NCI-H146 treated with DMSO at 0.1 percent for 48 hours (cell line): ENCODE results near the gene PIANP.
"Not testable (repeated sequence)": the region's sequence is repeated elsewhere in the genome, so short reads cannot be mapped to it uniquely, and the experiment has no call there.

Experiments
- DNase-seq: peaks from one replicate; lab custom pipeline; 2025; ENCODE audit not compliant: unreplicated experiment; lab: John Stamatoyannopoulos, UW

Gene PIANP, protein sequence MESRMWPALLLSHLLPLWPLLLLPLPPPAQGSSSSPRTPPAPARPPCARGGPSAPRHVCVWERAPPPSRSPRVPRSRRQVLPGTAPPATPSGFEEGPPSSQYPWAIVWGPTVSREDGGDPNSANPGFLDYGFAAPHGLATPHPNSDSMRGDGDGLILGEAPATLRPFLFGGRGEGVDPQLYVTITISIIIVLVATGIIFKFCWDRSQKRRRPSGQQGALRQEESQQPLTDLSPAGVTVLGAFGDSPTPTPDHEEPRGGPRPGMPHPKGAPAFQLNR

DNA sequence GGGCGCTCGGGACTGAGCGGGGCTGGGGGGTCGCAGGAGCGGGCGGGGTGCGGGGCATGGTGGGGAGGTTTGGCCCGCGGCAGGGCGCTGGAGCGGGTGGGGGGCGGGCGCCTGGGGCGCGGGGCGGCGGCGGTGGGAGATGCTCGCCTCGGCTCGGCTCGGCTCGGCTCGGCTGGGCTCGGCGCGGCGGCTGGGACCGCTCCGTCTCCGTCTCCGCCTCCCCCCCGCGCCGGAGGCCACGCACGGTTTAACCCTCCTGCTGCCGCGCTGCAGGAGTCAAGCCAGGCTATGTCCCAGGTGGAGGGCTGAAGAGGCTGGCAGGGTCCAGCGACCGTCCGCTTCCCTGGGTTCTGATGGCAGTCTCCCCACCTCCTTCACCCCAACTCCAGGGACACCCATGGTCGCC is at the start of gene PIANP:
PIANP (minus strand) TSS at position 170 of the 406 bp plus-strand sequence. CDS start 2,754 bp downstream, outside the sequence.
- peak; percentile 34 for DNase-seq

DNA sequence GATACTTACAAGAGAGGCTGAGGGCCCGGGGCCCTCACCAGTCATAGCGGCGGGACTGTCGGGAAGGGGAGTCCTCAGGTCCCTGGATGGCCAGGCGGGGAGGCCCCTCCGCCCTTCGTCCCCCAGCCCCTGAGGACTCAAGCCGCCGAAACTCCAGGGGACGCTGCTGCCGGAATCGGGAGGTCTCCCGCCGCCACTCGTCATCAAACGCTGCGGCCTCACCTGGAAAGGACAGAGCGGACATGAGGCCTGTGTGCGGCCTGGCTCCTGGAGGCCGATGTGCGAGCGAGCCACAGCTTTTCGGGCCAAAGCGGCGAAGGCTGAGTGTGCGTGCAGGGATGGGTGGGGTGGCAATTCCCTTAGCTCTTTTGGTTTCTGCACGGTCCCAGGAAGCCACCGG is 48.1 kb upstream of the PIANP start:
- no peak for DNase-seq

DNA sequence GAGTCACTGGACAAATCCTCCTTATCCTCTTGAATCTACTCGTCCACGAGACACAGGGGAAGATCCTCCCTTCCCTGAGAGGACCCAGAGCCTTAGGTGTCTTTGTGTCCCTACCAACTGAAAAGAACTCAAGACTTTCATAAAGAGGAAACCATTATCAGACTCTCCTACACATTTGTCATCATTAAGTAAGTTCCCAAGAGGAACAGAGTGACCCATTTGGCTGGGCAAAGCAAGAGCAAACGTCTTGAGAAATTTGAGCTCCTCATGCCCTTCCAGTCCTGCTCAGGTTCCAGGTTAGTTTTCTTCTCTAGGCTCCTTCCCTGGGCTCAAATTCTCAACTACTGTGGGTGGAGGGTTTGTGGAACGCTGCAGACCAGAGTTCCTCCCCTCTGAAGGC is 46.6 kb upstream of the PIANP start:
- no peak for DNase-seq

DNA sequence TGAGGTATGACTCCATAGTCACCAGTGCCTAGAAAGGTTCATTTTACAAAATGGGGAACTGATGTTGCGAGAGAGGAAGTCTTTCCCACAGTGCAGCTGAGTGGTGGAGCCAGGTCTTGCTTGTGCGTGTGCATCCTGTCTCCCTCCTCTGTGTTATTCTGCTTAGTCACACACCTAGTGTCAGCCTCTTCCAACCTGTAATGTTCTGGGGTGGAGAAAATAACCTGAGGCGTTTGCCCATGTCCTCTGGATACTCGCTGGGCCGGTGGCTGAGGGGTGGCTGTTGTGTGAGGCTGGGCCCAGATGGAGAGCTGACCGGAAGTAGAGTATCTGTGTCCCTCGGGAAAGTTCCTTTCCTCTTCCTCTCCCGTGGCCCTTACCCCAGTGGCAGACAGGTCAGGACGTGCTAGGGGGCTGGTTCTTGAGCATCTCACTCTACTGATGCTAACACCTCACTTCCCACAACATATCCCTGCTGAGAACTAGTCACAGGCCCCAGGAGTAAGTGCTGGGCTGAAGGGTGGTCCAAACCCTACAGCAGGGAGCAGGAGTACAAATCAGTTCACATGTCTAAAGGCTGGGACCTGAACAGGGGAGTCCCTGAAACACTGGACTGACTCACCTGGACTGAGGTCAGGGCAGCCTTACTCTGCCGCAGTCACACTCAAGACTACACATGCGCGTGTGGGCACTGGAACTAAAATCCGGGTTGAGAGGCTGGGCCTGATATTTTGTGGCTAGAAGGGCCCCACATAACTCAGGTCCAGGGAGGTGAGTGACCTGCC is 45.3 kb upstream of the PIANP start:
- no peak for DNase-seq

DNA sequence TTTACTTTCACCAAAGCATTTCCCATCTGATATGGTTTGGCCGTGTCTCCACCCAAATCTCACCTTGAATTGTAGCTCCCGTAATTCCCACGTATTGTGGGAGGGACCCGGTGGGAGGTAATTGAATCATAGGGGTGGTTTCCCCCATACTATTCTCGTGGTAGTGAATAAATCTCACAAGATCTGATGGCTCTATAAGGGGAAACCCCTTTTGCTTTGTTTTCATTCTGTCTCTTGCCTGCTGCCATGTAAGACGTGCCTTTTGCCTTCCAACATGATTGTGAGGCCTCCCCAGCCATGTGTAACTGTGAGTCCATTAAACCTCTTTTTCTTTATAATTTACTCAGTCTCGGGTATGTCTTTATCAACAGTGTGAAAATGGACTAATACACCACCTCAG is 42.7 kb upstream of the PIANP start:
- not testable (repeated sequence) for DNase-seq

DNA sequence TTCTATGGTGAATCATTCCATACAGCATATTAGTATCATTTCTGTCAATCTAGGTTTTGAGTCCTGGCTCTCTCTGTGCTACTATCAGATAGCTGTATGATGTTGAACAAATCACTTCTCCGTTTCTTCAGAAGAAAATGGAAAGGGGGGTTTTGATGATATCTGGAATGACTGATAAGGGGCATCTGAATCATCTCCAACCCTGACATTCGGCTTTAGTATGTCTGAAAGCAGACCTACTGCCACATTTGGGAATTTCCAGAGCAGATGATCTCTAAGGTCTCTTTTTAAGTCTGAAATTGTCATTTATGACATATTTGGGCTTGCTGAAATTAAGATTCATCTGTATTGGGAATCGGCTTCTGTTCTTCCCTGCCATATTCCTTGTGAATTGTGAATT is 42.2 kb upstream of the PIANP start:
- DNase-seq: no peak

DNA sequence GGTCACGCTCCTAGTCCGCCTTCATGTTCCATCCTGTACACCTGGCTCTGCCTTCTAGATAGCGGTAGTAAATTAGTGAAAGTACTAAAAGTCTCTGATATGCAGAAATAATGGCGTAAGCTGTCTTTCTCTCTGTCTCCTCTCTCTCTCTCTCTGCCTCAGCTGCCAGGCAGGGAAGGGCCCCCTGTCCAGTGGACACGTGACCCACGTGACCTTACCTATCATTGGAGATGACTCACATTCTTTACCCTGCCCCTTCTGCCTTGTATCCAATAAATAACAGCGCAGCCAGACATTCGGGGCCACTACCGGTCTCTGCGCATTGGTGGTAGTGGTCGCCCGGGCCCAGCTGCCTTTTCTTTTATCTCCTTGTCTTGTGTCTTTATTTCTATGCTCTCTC is 41.5 kb upstream of the PIANP start:
- DNase-seq: not testable (repeated sequence)

DNA sequence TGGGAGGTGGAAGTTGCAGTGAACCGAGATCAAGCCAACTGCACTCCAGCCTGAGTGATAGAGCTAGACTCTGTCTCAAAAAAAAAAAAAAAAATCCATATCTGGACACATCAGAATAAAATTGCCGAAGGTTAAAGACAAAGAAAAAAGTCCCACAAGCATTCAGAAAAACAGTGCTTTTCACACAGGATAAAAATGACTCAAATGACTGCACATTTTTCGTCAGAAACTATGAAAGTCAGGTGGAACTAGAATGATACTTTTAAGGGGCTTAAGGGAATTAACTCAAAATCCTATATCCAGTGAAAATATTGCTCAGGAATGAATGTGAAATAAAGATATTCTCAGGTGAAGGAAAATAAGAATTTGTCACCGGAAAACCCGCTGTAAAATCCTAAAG is 36.1 kb upstream of the PIANP start:
- DNase-seq: no peak

DNA sequence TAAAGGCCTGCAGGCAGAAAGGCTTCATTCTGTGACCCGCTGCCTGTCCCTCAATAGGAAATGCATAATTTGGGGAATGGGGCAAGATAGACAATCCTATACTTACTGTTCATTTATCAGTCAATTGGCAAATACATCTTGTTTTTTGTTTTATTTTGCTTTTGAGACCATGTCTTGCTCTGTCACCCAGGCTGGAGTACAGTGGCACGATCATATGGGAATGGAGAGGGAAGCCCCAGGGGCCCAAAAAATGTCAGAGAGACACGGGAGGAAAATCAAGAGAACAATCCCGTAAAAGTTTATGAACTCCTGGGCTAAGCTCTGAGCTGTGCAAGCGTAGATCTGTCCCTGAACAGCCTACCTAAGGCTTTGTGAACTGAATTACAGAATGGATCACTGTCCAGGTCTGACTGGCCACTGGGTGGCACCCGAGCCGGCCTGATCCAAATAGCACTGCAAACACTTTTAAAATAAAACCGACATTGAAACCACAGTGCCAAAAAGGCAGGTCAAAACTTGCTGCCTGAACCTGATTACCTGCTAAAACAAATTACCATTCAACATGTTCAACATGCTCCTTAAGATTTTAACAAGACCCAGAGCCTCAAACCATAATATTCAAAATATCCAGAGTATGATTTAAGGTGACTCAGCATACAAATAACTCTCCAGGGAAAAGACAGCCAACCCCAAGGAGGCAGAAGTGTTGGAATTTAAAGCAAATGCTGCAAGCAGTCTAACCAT is 35.0 kb upstream of the PIANP start:
- DNase-seq: peak; percentile 70

DNA sequence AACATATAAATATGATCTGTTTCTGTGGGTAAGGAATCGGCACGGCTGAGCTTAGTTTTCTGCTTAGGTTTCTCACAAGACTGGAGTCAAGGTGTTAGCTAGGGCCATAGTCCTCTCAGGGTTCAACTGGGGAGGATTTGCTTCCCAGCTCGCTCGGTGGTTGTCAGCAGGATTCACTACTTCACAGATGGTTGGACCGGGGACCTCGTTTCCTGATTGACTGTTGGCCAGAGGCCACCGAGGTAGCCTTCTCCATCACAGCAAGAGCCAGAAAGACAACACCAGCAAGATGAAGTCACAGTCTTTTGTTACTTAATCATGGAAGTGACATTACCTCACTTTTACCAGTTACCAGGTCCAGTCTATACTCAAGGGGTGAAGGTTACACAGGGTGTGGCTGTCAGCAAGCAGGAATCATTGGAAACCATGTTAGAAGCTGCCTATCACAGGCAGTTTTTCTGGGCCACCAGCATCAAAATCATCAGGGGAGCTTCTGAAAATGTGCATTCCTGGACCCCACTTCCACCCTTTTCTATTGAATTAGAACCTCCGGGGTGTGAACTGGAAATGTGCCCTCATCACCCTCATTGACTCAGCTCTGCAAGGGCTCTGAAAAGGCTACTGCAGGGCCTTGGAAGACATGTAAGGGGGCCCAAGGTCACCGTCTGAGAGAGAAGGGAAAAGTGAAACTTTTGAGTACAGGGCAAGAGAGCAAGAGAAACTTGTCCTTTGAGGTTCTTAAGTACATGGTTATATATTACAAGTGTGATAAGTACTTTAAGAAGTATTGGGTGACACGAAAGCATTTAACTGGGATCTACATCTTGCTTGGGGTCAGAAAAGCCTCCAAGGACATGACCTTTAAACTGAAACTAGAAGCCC is 34.1 kb upstream of the PIANP start:
- no peak for DNase-seq

DNA sequence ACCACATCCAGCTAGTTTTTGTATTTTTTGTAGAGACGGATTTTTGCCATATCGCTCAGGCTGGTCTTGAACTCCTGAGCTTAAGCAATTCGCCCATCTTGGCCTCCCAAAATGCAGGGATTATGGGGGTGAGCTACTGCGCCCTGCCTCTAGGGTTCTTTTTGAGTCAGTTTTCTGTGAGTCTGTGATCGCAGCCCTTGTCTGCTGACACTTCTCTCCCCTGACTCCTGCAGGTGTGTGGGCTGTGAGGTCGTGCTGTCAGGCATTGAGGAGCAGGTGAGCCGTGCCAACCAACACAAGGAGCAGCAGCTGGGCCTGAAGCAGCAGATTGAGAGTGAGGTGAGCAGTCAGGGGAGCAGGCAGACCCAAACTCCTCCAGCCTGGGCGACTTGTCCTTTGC is 29.6 kb upstream of the PIANP start:
- no peak for DNase-seq

DNA sequence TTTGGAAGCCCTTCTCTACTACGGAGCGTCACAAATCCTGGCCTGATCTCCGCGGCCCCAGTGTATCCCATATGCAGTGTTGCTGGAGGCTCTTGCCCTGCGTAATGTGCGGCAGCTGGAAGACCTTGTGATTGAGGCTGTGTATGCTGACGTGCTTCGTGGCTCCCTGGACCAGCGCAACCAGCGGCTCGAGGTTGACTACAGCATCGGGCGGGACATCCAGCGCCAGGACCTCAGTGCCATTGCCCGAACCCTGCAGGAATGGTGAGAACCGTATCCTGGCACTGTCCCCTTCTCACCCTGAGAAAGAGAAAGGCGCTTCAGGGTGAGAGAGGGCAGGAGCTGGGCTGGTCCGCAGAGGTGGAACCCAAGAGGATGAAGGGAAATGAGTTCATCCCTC is 28.6 kb upstream of the PIANP start:
- no peak for DNase-seq

DNA sequence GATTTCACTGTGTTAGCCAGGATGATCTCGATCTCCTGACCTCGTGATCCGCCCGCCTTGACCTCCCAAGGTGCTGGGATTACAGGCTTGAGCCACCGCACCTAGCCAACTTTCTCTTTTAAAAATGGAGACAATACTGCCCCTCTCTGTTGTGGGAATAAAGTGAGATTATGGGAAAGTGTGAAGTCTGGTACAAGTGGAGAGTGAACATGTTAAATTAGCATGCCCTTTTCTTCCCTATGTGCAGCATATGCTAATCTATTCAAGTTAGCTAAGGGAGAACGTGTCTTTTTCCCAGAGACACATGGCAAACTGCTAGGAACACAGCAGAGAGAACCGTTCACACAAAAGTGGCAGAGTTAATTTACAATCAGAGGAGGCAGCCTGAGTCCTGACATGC is 24.7 kb upstream of the PIANP start:
- DNase-seq: no peak

DNA sequence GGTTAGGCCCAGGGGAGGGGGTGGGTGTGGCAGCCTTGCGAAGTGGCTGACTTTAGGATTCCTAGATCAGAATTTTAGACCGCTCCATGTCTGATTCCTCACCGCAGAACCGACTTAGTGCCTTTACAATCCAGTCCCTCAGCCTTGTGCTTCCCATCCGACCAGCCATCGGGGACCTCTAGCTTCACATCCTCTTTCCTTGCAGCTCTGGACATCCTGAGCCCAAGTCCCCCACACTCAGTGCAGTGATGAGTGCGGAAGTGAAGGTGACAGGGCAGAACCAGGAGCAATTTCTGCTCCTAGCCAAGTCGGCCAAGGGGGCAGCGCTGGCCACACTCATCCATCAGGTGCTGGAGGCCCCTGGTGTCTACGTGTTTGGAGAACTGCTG is 23.8 kb upstream of the PIANP start:
- peak; percentile 73 for DNase-seq

DNA sequence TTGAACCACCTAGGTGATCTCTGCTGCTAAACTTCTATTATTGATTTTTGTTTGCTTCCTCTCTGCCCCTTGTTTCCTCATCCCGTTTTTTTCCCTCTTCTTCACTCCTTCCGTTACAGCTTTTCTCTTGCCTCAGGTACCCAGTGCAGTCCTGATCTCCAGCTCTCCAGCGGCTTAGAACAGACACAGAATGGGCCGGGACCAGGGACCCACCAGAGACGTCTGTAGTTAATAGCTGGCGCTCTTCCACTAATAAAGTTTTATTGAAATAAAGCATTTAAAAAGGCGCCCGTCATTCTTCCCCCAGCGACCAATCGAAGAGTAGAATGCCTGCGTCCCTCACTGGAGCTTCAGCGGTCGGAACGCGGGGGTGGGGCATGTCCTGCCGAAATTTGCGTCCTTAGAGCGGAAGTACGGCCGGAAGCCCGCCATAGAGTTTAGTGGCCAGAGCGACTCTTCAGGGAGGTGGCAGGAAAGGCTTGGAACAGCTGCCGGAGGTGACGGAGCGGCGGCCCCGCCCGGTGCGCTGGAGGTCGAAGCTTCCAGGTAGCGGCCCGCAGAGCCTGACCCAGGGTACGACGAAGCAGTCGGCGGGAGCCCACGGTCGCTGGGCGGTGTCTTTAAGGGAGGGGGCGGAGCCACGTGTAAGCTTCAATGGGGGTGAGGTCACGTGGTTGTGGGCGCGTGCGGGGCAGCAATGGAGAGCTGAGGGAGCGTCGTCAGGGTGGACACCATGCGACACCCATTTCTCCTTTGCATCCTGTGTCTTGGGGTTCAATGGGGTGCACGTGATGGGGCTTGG is 23.2 kb upstream of the PIANP start, which contains the start of gene COPS7A:
COPS7A (plus strand) TSS at position 440 of the 802 bp plus-strand sequence. CDS start 611 bp downstream, outside the sequence.
- DNase-seq: peak; percentile 100

DNA sequence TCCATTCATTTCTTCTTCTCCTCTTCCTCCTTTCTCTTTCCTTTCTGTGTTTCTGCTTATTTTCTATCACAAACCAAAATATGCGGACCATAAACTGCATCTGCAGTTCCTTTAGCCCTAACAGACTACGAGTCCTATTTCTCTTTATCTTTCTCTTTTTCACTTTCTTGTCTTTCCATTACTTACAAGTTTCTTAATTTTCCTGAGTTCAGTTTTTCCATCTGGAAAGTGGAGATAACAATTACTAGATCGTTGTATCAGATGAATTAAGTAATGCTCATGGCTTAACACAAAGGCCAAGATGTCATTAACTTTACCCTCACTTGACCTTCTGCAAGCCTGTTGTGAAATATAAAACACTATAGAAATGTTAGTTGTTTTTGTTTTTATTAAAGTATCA is 22.2 kb upstream of the PIANP start:
- DNase-seq: no peak

DNA sequence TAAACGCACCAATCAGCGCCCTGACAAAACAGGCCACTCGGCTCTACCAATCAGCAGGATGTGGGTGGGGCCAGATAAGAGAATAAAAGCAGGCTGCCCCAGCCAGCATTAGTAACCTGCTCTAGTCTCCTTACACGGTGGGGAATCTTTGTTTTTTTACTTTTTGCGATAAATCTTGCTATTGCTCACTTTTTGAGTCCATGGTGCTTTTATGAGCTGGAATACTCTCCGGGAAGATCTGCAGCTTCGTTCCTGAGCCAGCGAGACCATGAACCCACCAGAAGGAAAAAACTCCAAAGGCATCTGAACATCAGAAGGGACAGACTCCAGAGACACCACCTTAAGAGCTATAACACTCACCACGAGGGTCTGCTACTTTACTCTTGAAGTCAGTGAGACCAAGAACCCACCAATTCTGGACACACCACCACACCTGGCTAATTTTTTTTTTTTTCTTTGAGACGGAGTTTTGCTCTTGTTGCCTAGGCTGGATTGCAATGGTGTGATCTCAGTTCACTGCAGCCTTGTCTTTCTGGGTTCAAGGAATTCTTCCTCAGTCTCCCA is 16.3 kb upstream of the PIANP start:
- no peak for DNase-seq

DNA sequence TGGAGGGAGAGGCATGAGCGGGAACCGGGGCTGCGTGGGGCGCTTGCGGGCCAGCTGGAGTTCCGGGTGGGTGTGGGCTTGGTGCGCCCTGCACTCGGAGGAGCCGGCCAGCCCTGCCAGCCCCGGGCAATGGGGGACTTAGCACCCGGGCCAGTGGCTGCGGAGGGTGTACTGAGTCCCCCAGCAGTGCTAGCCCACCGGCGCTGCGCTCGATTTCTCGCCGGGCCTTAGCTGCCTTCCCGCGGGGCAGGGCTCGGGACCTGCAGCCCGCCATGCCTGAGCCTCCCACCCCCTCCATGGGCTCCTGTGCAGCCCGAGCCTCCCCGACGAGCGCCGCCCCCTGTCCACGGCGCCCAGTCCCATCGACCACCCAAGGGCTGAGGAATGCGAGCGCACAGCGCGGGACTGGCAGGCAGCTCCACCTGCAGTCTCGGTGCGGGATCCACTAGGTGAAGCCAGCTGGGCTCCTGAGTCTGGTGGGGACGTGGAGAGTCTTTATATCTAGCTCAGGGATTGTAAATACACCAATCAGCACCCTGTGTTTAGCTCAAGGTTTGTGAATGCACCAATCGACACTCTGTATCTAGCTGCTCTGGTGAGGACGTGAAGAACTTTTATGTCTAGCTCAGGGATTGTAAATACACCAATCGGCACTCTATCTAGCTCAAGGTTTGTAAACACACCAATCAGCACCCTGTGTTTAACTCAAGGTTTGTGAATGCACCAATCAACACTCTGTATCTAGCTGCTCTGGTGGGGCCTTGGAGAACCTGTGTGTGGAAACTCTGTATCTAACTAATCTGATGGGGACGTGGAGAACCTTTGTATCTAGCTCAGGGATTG is 15.6 kb upstream of the PIANP start:
- DNase-seq: not testable (repeated sequence)

DNA sequence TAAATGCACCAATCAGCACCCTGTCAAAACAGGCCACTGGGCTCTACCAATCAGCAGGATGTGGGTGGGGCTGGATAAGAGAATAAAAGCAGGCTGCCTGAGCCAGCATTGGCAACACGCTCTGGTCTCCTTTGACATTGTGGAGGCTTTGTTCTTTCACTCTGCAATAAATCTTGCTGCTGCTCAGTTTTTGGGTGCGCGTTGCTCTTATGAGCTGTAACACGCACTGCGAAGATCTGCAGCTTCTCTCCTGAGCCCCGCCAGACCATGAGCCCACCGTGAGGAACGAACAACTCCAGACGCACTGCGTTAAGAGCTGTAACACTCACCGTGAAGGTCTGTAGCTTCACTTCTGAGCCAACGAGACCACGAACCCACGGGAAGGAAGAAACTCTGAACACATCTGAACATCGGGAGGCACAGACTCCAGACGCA is 8.4 kb upstream of the PIANP start:
- no peak for DNase-seq
